WTC11 (cell line): ENCODE data around the gene TMCC2. TPM values are rescaled to one million over a fixed set of nuclear protein-coding genes. Genes with fewer than 3 reads are reported as not detected.
A peak's percentile ranks its signal among the peaks of the same experiment; 100 is the strongest.
"Not testable (repeated sequence)": the region's sequence is repeated elsewhere in the genome, so short reads cannot be mapped to it uniquely, and the experiment has no call there.

Experiments used
- ATAC-seq: fragments of 200-7000 bp; cut with Tn5 transposase; 2 replicates; pipeline ENCODE4 v1.10.0; 2021; ENCODE audit warnings: mild to moderate bottlenecking, moderate library complexity
- CTCF ChIA-PET: fragments of 300-600 bp; sonication (Branson Sonifier 250); formaldehyde crosslinking; loops from one replicate; lab custom pipeline; 2021; ENCODE audit warnings: antibody characterized with exemption; lab: Charles Lee
- POLR2A ChIA-PET: fragments of 350-600 bp; sonication (Branson Sonifier 250); formaldehyde crosslinking; loops from one replicate; lab custom pipeline; 2021; ENCODE audit warnings: antibody characterized with exemption; lab: Charles Lee
- DNase-seq: peaks from one replicate; pipeline ENCODE4 v3.0.0; 2021; ENCODE audit warnings: low spot score
- H3K27ac Mint-ChIP-seq: 2 replicates; pipeline ENCODE4 v1.8.0; 2021; ENCODE audit warnings: mixed read lengths
- H3K27me3 Mint-ChIP-seq: 2 replicates; pipeline ENCODE4 v1.8.0; 2021; ENCODE audit warnings: low read depth, mild to moderate bottlenecking, moderate library complexity, mixed read lengths
- H3K36me3 Mint-ChIP-seq: 2 replicates; pipeline ENCODE4 v1.8.0; 2021; ENCODE audit warnings: mixed read lengths
- H3K4me1 Mint-ChIP-seq: 2 replicates; pipeline ENCODE4 v1.8.0; 2022; ENCODE audit warnings: mixed read lengths
- H3K4me3 Mint-ChIP-seq: 2 replicates; pipeline ENCODE4 v1.8.0; 2021; ENCODE audit warnings: mild to moderate bottlenecking, moderate library complexity, mixed read lengths
- H3K9me3 Mint-ChIP-seq: 2 replicates; pipeline ENCODE4 v1.8.0; 2021; ENCODE audit warnings: mixed read lengths
- ATF2 ChIP-seq: sonication (generic); formaldehyde crosslinking; IDR thresholded peaks from 2 replicates; pipeline ENCODE4 v1.8.1; 2022; ENCODE audit warnings: low read depth, missing genetic modification reagents, borderline replicate concordance
- CBFB ChIP-seq: sonication (generic); formaldehyde crosslinking; IDR thresholded peaks from 2 replicates; pipeline ENCODE4 v1.8.1; 2022; ENCODE audit warnings: mild to moderate bottlenecking, low read depth, missing genetic modification reagents
- CREB1 ChIP-seq: sonication (generic); formaldehyde crosslinking; IDR thresholded peaks from 2 replicates; pipeline ENCODE4 v1.8.0; 2023; ENCODE audit warnings: mild to moderate bottlenecking, missing genetic modification reagents
- CTCF ChIP-seq: fragments of 200-600 bp; IDR thresholded peaks from 2 replicates; pipeline ENCODE4 v1.8.0; 2022; ENCODE audit warnings: antibody characterized with exemption
- E2F5 ChIP-seq: sonication (generic); formaldehyde crosslinking; IDR thresholded peaks from 2 replicates; pipeline ENCODE4 v1.8.1; 2022; ENCODE audit warnings: mild to moderate bottlenecking, moderate library complexity, missing genetic modification reagents
- ERG ChIP-seq: fragments of 250-450 bp; sonication (Bioruptor Pico); IDR thresholded peaks from 2 replicates; pipeline ENCODE4 v1.8.0; 2021; ENCODE audit warnings: mild to moderate bottlenecking
- ETV6 ChIP-seq: sonication (generic); formaldehyde crosslinking; IDR thresholded peaks from 2 replicates; pipeline ENCODE4 v1.8.1; 2022; ENCODE audit warnings: mild to moderate bottlenecking, missing genetic modification reagents
- FOXK1 ChIP-seq: sonication (generic); formaldehyde crosslinking; IDR thresholded peaks from 2 replicates; pipeline ENCODE4 v1.8.0; 2022; ENCODE audit warnings: mild to moderate bottlenecking, moderate library complexity, missing genetic modification reagents
- GABPB1 ChIP-seq: sonication (generic); formaldehyde crosslinking; IDR thresholded peaks from 2 replicates; pipeline ENCODE4 v1.8.1; 2023; ENCODE audit warnings: mild to moderate bottlenecking, missing genetic modification reagents
- JAZF1 ChIP-seq: fragments of 250-450 bp; sonication (Bioruptor Pico); IDR thresholded peaks from 2 replicates; pipeline ENCODE4 v1.9.0; 2021; ENCODE audit warnings: moderate library complexity, mild to moderate bottlenecking, inconsistent platforms
- MLX ChIP-seq: sonication (generic); formaldehyde crosslinking; IDR thresholded peaks from 2 replicates; pipeline ENCODE4 v1.8.1; 2023; ENCODE audit warnings: mild to moderate bottlenecking, missing genetic modification reagents, moderate library complexity
- MXD4 ChIP-seq: fragments of 250-450 bp; sonication (Bioruptor Pico); IDR thresholded peaks from 2 replicates; pipeline ENCODE4 v1.8.0; 2021; ENCODE audit warnings: mild to moderate bottlenecking, moderate library complexity, borderline replicate concordance
- NR2C2 ChIP-seq: sonication (generic); formaldehyde crosslinking; IDR thresholded peaks from 2 replicates; pipeline ENCODE4 v1.8.0; 2022; ENCODE audit warnings: mild to moderate bottlenecking, missing genetic modification reagents
- PRRX2 ChIP-seq: fragments of 250-450 bp; sonication (Bioruptor Pico); IDR thresholded peaks from 2 replicates; pipeline ENCODE4 v1.8.0; 2021; ENCODE audit warnings: mild to moderate bottlenecking
- RORB ChIP-seq: fragments of 250-450 bp; sonication (Bioruptor Pico); IDR thresholded peaks from 2 replicates; pipeline ENCODE4 v1.9.0; 2021; ENCODE audit warnings: mild to moderate bottlenecking
- SMAD4 ChIP-seq: sonication (generic); formaldehyde crosslinking; IDR thresholded peaks from 2 replicates; pipeline ENCODE4 v1.8.0; 2022; ENCODE audit warnings: mild to moderate bottlenecking, missing genetic modification reagents
- SP1 ChIP-seq: sonication (generic); formaldehyde crosslinking; conservative IDR thresholded peaks from 2 replicates; pipeline ENCODE4 v1.8.1; 2022; ENCODE audit warnings: missing genetic modification reagents
- ZBTB43 ChIP-seq: sonication (generic); formaldehyde crosslinking; IDR thresholded peaks from 2 replicates; pipeline ENCODE4 v1.8.1; 2023; ENCODE audit warnings: mild to moderate bottlenecking, missing genetic modification reagents
- ZNF219 ChIP-seq: sonication (generic); formaldehyde crosslinking; IDR thresholded peaks from 2 replicates; pipeline ENCODE4 v1.8.0; 2023; ENCODE audit warnings: missing genetic modification reagents, mild to moderate bottlenecking, borderline replicate concordance
- ZNF423 ChIP-seq: fragments of 250-450 bp; sonication (Bioruptor Pico); IDR thresholded peaks from 2 replicates; pipeline ENCODE4 v2.1.2; 2022; ENCODE audit warnings: mild to moderate bottlenecking, moderate library complexity
- ZNF532 ChIP-seq: fragments of 250-450 bp; sonication (Bioruptor Pico); IDR thresholded peaks from 2 replicates; pipeline ENCODE4 v1.9.0; 2021; ENCODE audit warnings: mild to moderate bottlenecking, borderline replicate concordance
- total RNA-seq: library from RNA; stranded (reverse); gene quantifications from 3 replicates; pipeline ENCODE4 v1.2.3, GENCODE V29; 2021

The TMCC2 gene
- total RNA-seq, 1 experiment from 2014 or later = 9.5 TPM

- ATAC-seq (no peak), DNase-seq (no peak)
- CTCF ChIA-PET = interaction anchor here (1.8 kb wide), 1 partner anchor 23 kb away, joined by 7 read pairs; no protein-coding TSS in a partner anchor
- Mint-ChIP-seq H3K27me3 (peaks cover 11% of the 10 kb centered on the region), H3K4me1 (peaks cover 20% of the 10 kb centered on the region), H3K9me3 (no peaks in the 10 kb centered on the region), H3K36me3 (no peaks in the 10 kb centered on the region), H3K27ac (0 out of 2 replicates have a peak overlapping the region, but pooled peaks have one; percentile 72), H3K4me3 (no peak overlapping the region)
- POLR2A ChIA-PET = interaction anchor here (0.7 kb wide), 1 partner anchor 211 kb away, joined by 9 read pairs; no protein-coding TSS in a partner anchor
- no peak for TF ChIP-seq GABPB1 (CRISPR knock-in tag)
- TF ChIP-seq NR2C2 = no peak
- no peak for TF ChIP-seq JAZF1 (CRISPR knock-in tag)
- no peak for TF ChIP-seq SP1 (CRISPR knock-in tag)
- no peak for TF ChIP-seq FOXK1
- no peak for TF ChIP-seq RORB
- TF ChIP-seq ZBTB43 (CRISPR knock-in tag) = no peak
- TF ChIP-seq CREB1 (CRISPR knock-in tag) = no peak
- no peak for TF ChIP-seq MXD4
- no peak for TF ChIP-seq ETV6 (CRISPR knock-in tag)
- no peak for TF ChIP-seq CBFB (CRISPR knock-in tag)
- TF ChIP-seq ZNF423 (CRISPR knock-in tag) = no peak
- no peak for TF ChIP-seq ATF2 (CRISPR knock-in tag)
Measured at GRCh38 chr1:205232945-205233397, 5.2 kb downstream of the TMCC2 start.

- H3K9me3 Mint-ChIP-seq, H3K4me3 Mint-ChIP-seq, POLR2A ChIA-PET, H3K27ac Mint-ChIP-seq, DNase-seq, ATAC-seq, H3K27me3 Mint-ChIP-seq, H3K36me3 Mint-ChIP-seq: not testable (repeated sequence)
- peaks cover 22% of the 10 kb centered on the region for H3K4me1 Mint-ChIP-seq
- CTCF ChIA-PET = interaction anchor here (1.6 to 1.8 kb wide), 2 partner anchors 22 to 172 kb away, joined by 4 to 7 read pairs; no protein-coding TSS in a partner anchor
Measured at GRCh38 chr1:205233986-205234385, 6.2 kb downstream of the TMCC2 start.

- H3K27me3 Mint-ChIP-seq = no peaks in the 10 kb centered on the region
- no peak for DNase-seq
- ChIA-PET CTCF (interaction anchor here (1.0 to 1.2 kb wide), 2 partner anchors 20 to 37 kb away, joined by 3 read pairs; no protein-coding TSS in a partner anchor), POLR2A (no interaction called here)
- H3K4me3 Mint-ChIP-seq = no peak overlapping the region
- H3K27ac Mint-ChIP-seq = no peak overlapping the region
- no peak for ATAC-seq
- no peaks in the 10 kb centered on the region for H3K9me3 Mint-ChIP-seq
- peaks cover 9% of the 10 kb centered on the region for H3K4me1 Mint-ChIP-seq
- H3K36me3 Mint-ChIP-seq = no peaks in the 10 kb centered on the region
- no peak for TF ChIP-seq SMAD4 (CRISPR knock-in tag)
- no peak for TF ChIP-seq ZNF423 (CRISPR knock-in tag)
- TF ChIP-seq ZNF532 = no peak
- TF ChIP-seq CBFB (CRISPR knock-in tag) = no peak
- TF ChIP-seq ZNF219 (CRISPR knock-in tag) = no peak
- TF ChIP-seq ERG = no peak
- TF ChIP-seq PRRX2 (CRISPR knock-in tag) = no peak
- TF ChIP-seq E2F5 (CRISPR knock-in tag) = no peak
- TF ChIP-seq MXD4 = no peak
- no peak for TF ChIP-seq MLX
- TF ChIP-seq CTCF = no peak
Measured at GRCh38 chr1:205235951-205236350, 8.2 kb downstream of the TMCC2 start.
